K562 (cell line): ENCODE measurements around the gene SPRTN. TPM values are rescaled to one million over a fixed set of nuclear protein-coding genes. Genes with fewer than 3 reads are reported as not detected.

Source experiments
- ATAC-seq: fragments of 200-7000 bp; cut with Tn5 transposase; 3 replicates; pipeline ENCODE4 v1.9.1; 2020; ENCODE audit warnings: moderate library complexity
- BruUV-seq: library from RNA; stranded (reverse); fragments of 400-500 nt; replicated peaks from 2 replicates; lab custom pipeline; 2021; lab: Mats Ljungman, UMichigan
- CTCF ChIA-PET: fragments of 300-600 bp; formaldehyde crosslinking; extraction: SDS; loops from one replicate; lab custom pipeline; 2021; ENCODE audit warnings: low intra/inter-chr PET ratio; lab: Yijun Ruan, JAX
- POLR2A ChIA-PET: fragments of 300-600, 350-650 bp; sonication (Branson Sonifier 250); formaldehyde crosslinking; extraction: SDS; loops from one replicate; lab custom pipeline; 2021; ENCODE audit warnings: antibody characterized with exemption, inconsistent platforms; lab: Yijun Ruan, JAX
- DNase-seq, 4 experiments: peaks; one replicate each; pipeline versions ENCODE4 v3.0.0 to v3.0.0-alpha.2; 2011 to 2018; ENCODE audit warnings: low spot score in 3 of 4, mixed read lengths in 3 of 4; ENCODE audit errors: extremely low read depth in 1 of 4
- FAIRE-seq: peaks from 2 replicates; lab custom pipeline; 2011; peaks lifted over from hg19 to GRCh38; lab: Jason Lieb, UNC
- H2AFZ ChIP-seq: 2 replicates; pipeline ENCODE4 v1.6.0; 2011; ENCODE audit warnings: low read depth, low read length, control low read depth, inconsistent platforms
- H3K27ac ChIP-seq: fragments of 200-600 bp; 3 replicates; pipeline ENCODE4 v1.8.0; 2011; ENCODE audit warnings: low read depth, mild to moderate bottlenecking, control low read depth, inconsistent platforms, low read length, moderate library complexity, mixed read lengths; ENCODE audit errors: extremely low read depth
- H3K27me3 ChIP-seq, 2 experiments: fragments of 300-600 bp in 1 of 2; 2 replicates in 1 of 2; 3 replicates in 1 of 2; pipeline versions ENCODE4 v1.6.0 to v1.8.0; 2011; ENCODE audit warnings: inconsistent platforms in 2 of 2, low read length in 2 of 2, mild to moderate bottlenecking in 1 of 2, mixed read lengths in 1 of 2, moderate library complexity in 1 of 2; ENCODE audit not compliant: control insufficient read depth in 2 of 2, insufficient read depth in 2 of 2
- H3K36me3 ChIP-seq: fragments of 300-600 bp; 3 replicates; pipeline ENCODE4 v1.8.0; 2011; ENCODE audit warnings: mild to moderate bottlenecking, low read length, inconsistent platforms; ENCODE audit not compliant: control insufficient read depth, insufficient read depth
- H3K4me1 ChIP-seq, 2 experiments: fragments of 200-600 bp in 1 of 2; replicated peaks in 1 of 2; 2 replicates in 1 of 2; 3 replicates in 1 of 2; pipeline versions ENCODE4 v1.5.1 to v1.8.0; 2011; ENCODE audit warnings: inconsistent platforms in 2 of 2, low read length in 2 of 2, mild to moderate bottlenecking in 1 of 2, mixed read lengths in 1 of 2, moderate library complexity in 1 of 2; ENCODE audit not compliant: control insufficient read depth in 2 of 2, insufficient read depth in 2 of 2
- H3K4me2 ChIP-seq: 2 replicates; pipeline ENCODE4 v1.6.1; 2011; ENCODE audit warnings: low read length, control low read depth, inconsistent platforms, mixed read lengths; ENCODE audit not compliant: insufficient read depth
- H3K4me3 ChIP-seq: fragments of 200-600 bp; sonication (generic), shearing (Covaris generic); 2 replicates; pipeline ENCODE4 v1.5.1; 2016; ENCODE audit warnings: control low read depth, inconsistent platforms
- H3K79me2 ChIP-seq: fragments of 200-600 bp; 3 replicates; pipeline ENCODE4 v1.8.0; 2011; ENCODE audit warnings: low read length, inconsistent platforms; ENCODE audit not compliant: control insufficient read depth, insufficient read depth
- H3K9ac ChIP-seq, 2 experiments: 2 replicates each; pipeline versions ENCODE4 v1.6.0 to v1.6.1; 2011; ENCODE audit warnings: low read depth in 2 of 2, low read length in 2 of 2, control low read depth in 1 of 2, inconsistent platforms in 1 of 2, mild to moderate bottlenecking in 1 of 2, mixed read lengths in 1 of 2; ENCODE audit not compliant: insufficient read depth in 1 of 2
- H3K9me1 ChIP-seq: one replicate; pipeline ENCODE4 v1.6.0; 2011; ENCODE audit warnings: inconsistent platforms, mild to moderate bottlenecking, low read length, moderate library complexity; ENCODE audit not compliant: control insufficient read depth, insufficient read depth
- H3K9me3 ChIP-seq: replicated peaks from 2 replicates; pipeline ENCODE4 v1.5.1; 2011; ENCODE audit warnings: low read depth, low read length, inconsistent platforms; ENCODE audit not compliant: control insufficient read depth, insufficient read depth
- H4K20me1 ChIP-seq: replicated peaks from 2 replicates; pipeline ENCODE4 v1.6.1; 2011; ENCODE audit warnings: low read length, inconsistent platforms, mixed read lengths; ENCODE audit not compliant: control insufficient read depth, insufficient read depth
- FOXP1 ChIP-seq: sonication (generic); formaldehyde crosslinking; IDR thresholded peaks from 2 replicates; pipeline ENCODE4 v1.8.0; 2022; ENCODE audit warnings: mild to moderate bottlenecking, missing genetic modification reagents
- LCOR ChIP-seq: sonication (generic); formaldehyde crosslinking; IDR thresholded peaks from 2 replicates; pipeline ENCODE4 v1.8.0; 2022; ENCODE audit warnings: mild to moderate bottlenecking, missing genetic modification reagents
- MCM2 ChIP-seq: fragments of 450-650 bp; IDR thresholded peaks from 2 replicates; pipeline ENCODE4 v1.6.1; 2017; ENCODE audit warnings: low read depth, mild to moderate bottlenecking
- MCM7 ChIP-seq, 2 experiments: fragments of 450-650 bp; IDR thresholded peaks; 2 replicates each; pipeline ENCODE4 v1.6.1; 2016 to 2018
- NFATC3 ChIP-seq: fragments of 450-650 bp; IDR thresholded peaks from 2 replicates; pipeline ENCODE4 v1.6.1; 2017; ENCODE audit warnings: mild to moderate bottlenecking
- OTX1 ChIP-seq: fragments of 450-650 bp; formaldehyde crosslinking; IDR thresholded peaks from 2 replicates; pipeline ENCODE4 v1.4.0; 2022; ENCODE audit warnings: mild to moderate bottlenecking
- PURB ChIP-seq: sonication (generic); formaldehyde crosslinking; IDR thresholded peaks from 2 replicates; pipeline ENCODE4 v1.9.0; 2021; ENCODE audit warnings: low read depth, mild to moderate bottlenecking, missing genetic modification reagents
- RAD21 ChIP-seq, 2 experiments: fragments of 250-450 bp in 1 of 2; fragments of 450-650 bp in 1 of 2; sonication (Bioruptor Pico) in 1 of 2; formaldehyde crosslinking in 1 of 2; IDR thresholded peaks in 1 of 2; conservative IDR thresholded peaks in 1 of 2; 2 replicates each; pipeline versions ENCODE4 v1.4.0 to v1.8.0; 2020 to 2022; ENCODE audit warnings: mild to moderate bottlenecking in 2 of 2, moderate library complexity in 1 of 2
- RBM14 ChIP-seq: fragments of 200-400 bp; formaldehyde crosslinking; IDR thresholded peaks from 2 replicates; pipeline ENCODE4 v1.6.1; 2018; ENCODE audit warnings: low read depth, mild to moderate bottlenecking, low read length, moderate library complexity, borderline replicate concordance; ENCODE audit not compliant: insufficient read depth
- RBM22 ChIP-seq: fragments of 200-400 bp; formaldehyde crosslinking; IDR thresholded peaks from 2 replicates; pipeline ENCODE4 v1.6.1; 2018; ENCODE audit warnings: low read length, low read depth; ENCODE audit not compliant: poor library complexity, severe bottlenecking
- ZNF592 ChIP-seq: fragments of 450-650 bp; IDR thresholded peaks from 2 replicates; pipeline ENCODE4 v1.6.1; 2017; ENCODE audit warnings: antibody characterized with exemption, mild to moderate bottlenecking
- ZNF644 ChIP-seq: fragments of 200-800 bp; sonication (Bioruptor generic); IDR thresholded peaks from 2 replicates; pipeline ENCODE4 v1.6.1; 2016; ENCODE audit warnings: low read depth, missing genetic modification characterization, missing compliant biosample characterization
- ZNF699 ChIP-seq: fragments of 250-450 bp; sonication (Bioruptor Pico); IDR thresholded peaks from 2 replicates; pipeline ENCODE4 v1.8.0; 2021; ENCODE audit warnings: mild to moderate bottlenecking, moderate library complexity; ENCODE audit not compliant: insufficient replicate concordance
- ZNF76 ChIP-seq: fragments of 250-450 bp; sonication (Bioruptor Pico); IDR thresholded peaks from 2 replicates; pipeline ENCODE4 v1.4.0; 2020; ENCODE audit warnings: mild to moderate bottlenecking, moderate library complexity, borderline replicate concordance
- ZNF766 ChIP-seq: fragments of 200-800 bp; sonication (Bioruptor generic); conservative IDR thresholded peaks from 2 replicates; pipeline ENCODE4 v1.6.1; 2016; ENCODE audit warnings: missing genetic modification characterization, missing compliant biosample characterization
- WGBS: fragments of 100-300 bp; shearing (Covaris generic); methylation state at CpG from one replicate; pipeline ENCODE4 v1.1.6; 2016; ENCODE audit warnings: low coverage, mixed read lengths; ENCODE audit not compliant: insufficient coverage; ENCODE audit errors: missing lambda C conversion rate; 5-methylcytosine and 5-hydroxymethylcytosine counted together
- in situ Hi-C: fragments of 300-500 bp; cut with MboI; formaldehyde crosslinking; loops from 4 replicates; pipeline ENCODE4 v1.15.0; 2018; ENCODE audit warnings: inconsistent platforms, mixed read lengths
- intact Hi-C: fragments of 100-400 bp; cut with micrococcal nuclease; formaldehyde crosslinking; loops from 2 replicates; pipeline ENCODE4 v1.14.2; 2022
- polyA plus RNA-seq, 8 experiments: library from polyadenylated mRNA; depleted of rRNA in 4 of 8; stranded (reverse) in 5 of 8; unstranded in 3 of 8; fragments of >200 nt; fragmentation: Nextera tagmentation in 2 of 8; fragmentation: Illumina TruSeq in 1 of 8; extraction: Ambion mirVana in 2 of 8; extraction: Trizol in 1 of 8; gene quantifications; 2 replicates each; pipeline versions ENCODE4 v1.2.1 to v1.2.3, GENCODE V29; 2011 to 2014; ENCODE audit warnings: inconsistent platforms in 1 of 8, missing spikeins in 1 of 8
- total RNA-seq, 7 experiments: library from RNA; depleted of rRNA in 6 of 7; stranded (reverse); fragments of >200 nt in 6 of 7; fragmentation: Illumina TruSeq in 2 of 7; extraction: Trizol in 2 of 7; gene quantifications; 2 replicates each; pipeline versions ENCODE4 v1.2.1 to v1.2.3, GENCODE V29; 2011 to 2021; ENCODE audit warnings: low replicate concordance in 1 of 7
- TF ChIP-seq, protein P1 (sequence below): fragments of 250-450 bp; sonication (Bioruptor Pico); IDR thresholded peaks from 2 replicates; pipeline ENCODE4 v1.8.0; 2021; ENCODE audit warnings: moderate library complexity, mild to moderate bottlenecking, inconsistent platforms

Gene SPRTN
- total and polyA plus RNA-seq, 9 of the 15 experiments (the other 6 are each of a cell fraction or from before 2014, with no cell fraction given), result 8.1 to 32.5 (median 21.2) TPM

DNA sequence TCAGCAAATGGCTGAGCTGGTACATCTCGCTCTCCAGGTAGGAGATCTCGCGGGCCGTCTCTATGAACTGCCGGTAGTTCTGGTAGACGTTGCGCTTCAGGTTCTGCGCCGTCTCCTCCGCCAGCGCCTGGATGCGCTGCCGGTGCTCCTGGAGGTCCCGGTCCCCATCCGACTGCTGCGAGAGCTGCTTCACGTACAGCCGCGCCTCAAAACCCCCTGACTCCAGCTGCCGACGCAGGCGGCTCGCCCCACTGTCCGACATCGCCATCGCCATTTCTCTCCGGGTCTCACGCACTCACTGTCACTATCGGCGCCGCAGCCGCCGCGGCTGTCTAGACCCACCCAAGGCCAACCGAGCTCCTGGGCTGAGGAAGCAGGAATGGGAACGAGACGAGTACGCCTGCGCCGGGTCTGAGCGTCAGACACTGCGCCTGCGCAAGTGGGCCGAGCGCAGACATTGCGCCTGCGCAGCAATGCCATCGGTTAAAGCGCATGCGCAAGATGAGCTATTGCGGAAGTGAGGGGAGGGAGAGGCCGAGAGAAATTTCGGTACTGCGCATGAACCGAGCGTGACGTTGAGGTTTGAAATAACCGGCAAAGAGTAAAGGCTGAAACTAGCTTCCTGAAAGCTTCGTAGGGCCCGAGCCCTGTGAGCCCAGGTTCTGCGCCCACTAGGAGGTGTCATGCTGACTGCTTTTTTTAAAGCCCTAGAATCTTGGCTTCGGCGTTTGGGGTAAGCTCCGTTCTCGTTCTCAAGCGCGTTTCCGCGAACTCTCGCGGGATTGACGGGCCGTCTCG is 422 bp upstream of the SPRTN start, which contains the start of gene EXOC8 (continued):
- no peak for TF ChIP-seq MCM2

- peak overlapping the region in 1 of 2 experiments; percentile 33; a peak in 1 of 4 replicates for H3K9ac ChIP-seq
- H3K79me2 ChIP-seq, result peaks cover 60% of the 10 kb centered on the region
- no peak overlapping the region for H3K4me3 ChIP-seq
- no peak for TF ChIP-seq NFATC3
- no peak for TF ChIP-seq LCOR (CRISPR knock-in tag)
- no peak for TF ChIP-seq RBM22
- TF ChIP-seq MCM7 (IDR thresholded peaks at IDR 0.05), result no peak
- TF ChIP-seq FOXP1 (CRISPR knock-in tag), result no peak
- TF ChIP-seq PURB (CRISPR knock-in tag), result no peak
- no peak for TF ChIP-seq OTX1 (CRISPR knock-in tag)
- no peak for TF ChIP-seq ZNF766 (CRISPR knock-in tag)
- TF ChIP-seq RBM14, result no peak
- TF ChIP-seq, protein P1, sequence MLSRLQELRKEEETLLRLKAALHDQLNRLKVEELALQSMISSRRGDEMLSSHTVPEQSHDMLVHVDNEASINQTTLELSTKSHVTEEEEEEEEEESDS (CRISPR knock-in tag), result no peak
- TF ChIP-seq ZNF592, result no peak
- no peak for TF ChIP-seq RAD21 (CRISPR knock-in tag; conservative IDR thresholded peaks at IDR 0.05 in 1 of 2, IDR thresholded peaks at IDR 0.05 in 1 of 2)
- no peak for TF ChIP-seq ZNF699 (CRISPR knock-in tag)
- no peak for TF ChIP-seq ZNF644 (tag)
- TF ChIP-seq ZNF76 (CRISPR knock-in tag), result no peak
Observed at GRCh38 chr1:231340328-231341013, 2.4 kb downstream of the SPRTN start.

More at GRCh38 chr1:231340328-231341013, 2.4 kb downstream of the SPRTN start:
- no peak for ATAC-seq
- Histone ChIP-seq H3K4me2 (no peak overlapping the region), H4K20me1 (peaks cover 15% of the 10 kb centered on the region), H3K4me1 (peaks cover 10 to 29% of the 10 kb centered on the region in 2 experiments; a peak in 4 of 5 replicates), H3K36me3 (peaks cover 41% of the 10 kb centered on the region), H3K9me3 (no peaks in the 10 kb centered on the region), H3K9me1 (no peaks in the 10 kb centered on the region), H2AFZ (no peak overlapping the region), H3K27me3 (no peaks in the 10 kb centered on the region), H3K27ac (no peak overlapping the region)
- ChIA-PET CTCF (no interaction called here), POLR2A (interaction anchor here (2.8 kb wide), 1 partner anchor 9 kb away, joined by 10 read pairs; no protein-coding TSS in a partner anchor)
- FAIRE-seq, result no peak
- intact Hi-C loops, result no loop called here
- no peak for DNase-seq
- in situ Hi-C loops, result no loop called here
- 95% methylated on average over 6 of the region's 6 CpGs for WGBS
- no TSS peak for BruUV-seq
